Endothelial cell of umbilical vein (primary cell): Measurements from ENCODE around the gene P2RY1.

Experiments
- CTCF ChIP-seq, 2 donors: IDR thresholded peaks; 1 replicate in 1 of 2; 2 replicates in 1 of 2; pipeline ENCODE4 v1.5.1; 2011; ENCODE audit warnings: low read length in 2 of 2, mild to moderate bottlenecking in 2 of 2, moderate library complexity in 2 of 2, control low read depth in 1 of 2, inconsistent platforms in 1 of 2, low read depth in 1 of 2; ENCODE audit not compliant: insufficient read depth in 1 of 2; ENCODE audit errors: extremely low read depth in 1 of 2
- EZH2 ChIP-seq: IDR thresholded peaks from 2 replicates; pipeline ENCODE4 v1.6.1; 2012; ENCODE audit warnings: borderline replicate concordance, low read depth, mild to moderate bottlenecking, moderate library complexity, low read length, inconsistent platforms; ENCODE audit not compliant: severe bottlenecking
- JUN ChIP-seq: IDR thresholded peaks from 2 replicates; pipeline ENCODE4 v1.6.1; 2011; ENCODE audit warnings: borderline replicate concordance, low read depth; ENCODE audit not compliant: insufficient read length, insufficient read depth
- MYC ChIP-seq: IDR thresholded peaks from one replicate; pipeline ENCODE4 v1.6.1; 2011; ENCODE audit warnings: mild to moderate bottlenecking, low read depth, low read length
- POLR2A ChIP-seq: IDR thresholded peaks from 2 replicates; pipeline ENCODE4 v1.6.1; 2012; ENCODE audit warnings: low read depth, mild to moderate bottlenecking, control low read depth, low read length
- POLR2AphosphoS5 ChIP-seq: IDR thresholded peaks from 2 replicates; pipeline ENCODE4 v1.6.1; 2012; ENCODE audit warnings: low read depth, mild to moderate bottlenecking, control low read depth, low read length, moderate library complexity; ENCODE audit not compliant: insufficient read depth
- TF ChIP-seq, protein P1 (sequence below): IDR thresholded peaks from 2 replicates; pipeline ENCODE4 v1.6.1; 2011; ENCODE audit not compliant: insufficient read depth, insufficient read length

GRCh38 chr3:152830245-152830644 is 4.7 kb upstream of the P2RY1 start:
- no peak for TF ChIP-seq POLR2A
- no peak for TF ChIP-seq CTCF (IDR thresholded peaks at IDR 0.05; ENCODE audit: extremely low read depth in 1 of 2, insufficient read depth in 1 of 2, low read depth in 1 of 2, low read length in 2 of 2)
- TF ChIP-seq EZH2, result no peak
- TF ChIP-seq POLR2AphosphoS5, result no peak
- no peak for TF ChIP-seq MYC
- TF ChIP-seq, protein P1, sequence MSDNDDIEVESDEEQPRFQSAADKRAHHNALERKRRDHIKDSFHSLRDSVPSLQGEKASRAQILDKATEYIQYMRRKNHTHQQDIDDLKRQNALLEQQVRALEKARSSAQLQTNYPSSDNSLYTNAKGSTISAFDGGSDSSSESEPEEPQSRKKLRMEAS, result no peak
- TF ChIP-seq JUN, result no peak
